DMS153 (cell line): Measurements from ENCODE around the gene DCAF7.

Source experiments
- DNase-seq: peaks from one replicate; lab custom pipeline; 2025; lab: John Stamatoyannopoulos, UW

DCAF7 gene

GRCh38 chr17:63525190-63525946 is 24.9 kb upstream of the DCAF7 start:
- DNase-seq = no peak

- DNase-seq = no peak
These were observed 23.4 kb upstream of the DCAF7 start for GRCh38 chr17:63526861-63527260.

GRCh38 chr17:63528183-63528582 is 22.1 kb upstream of the DCAF7 start:
- DNase-seq = no peak

- DNase-seq = no peak
These were observed 20.3 kb upstream of the DCAF7 start for GRCh38 chr17:63529711-63530556.

GRCh38 chr17:63530557-63531021 is 19.7 kb upstream of the DCAF7 start:
- no peak for DNase-seq

GRCh38 chr17:63531022-63531965 is 19.0 kb upstream of the DCAF7 start:
- DNase-seq = peak; percentile 31

GRCh38 chr17:63533433-63534077 is 16.7 kb upstream of the DCAF7 start:
- no peak for DNase-seq

GRCh38 chr17:63534078-63534570 is 16.2 kb upstream of the DCAF7 start:
- no peak for DNase-seq

GRCh38 chr17:63534816-63535455 is 15.3 kb upstream of the DCAF7 start:
- no peak for DNase-seq

- DNase-seq = no peak
These were observed 14.6 kb upstream of the DCAF7 start for GRCh38 chr17:63535640-63536039.

GRCh38 chr17:63537001-63537400 is 13.3 kb upstream of the DCAF7 start:
- DNase-seq = no peak

GRCh38 chr17:63537991-63538692 is 12.1 kb upstream of the DCAF7 start:
- DNase-seq = no peak

- no peak for DNase-seq
These were observed 11.3 kb upstream of the DCAF7 start for GRCh38 chr17:63538693-63539595.

- DNase-seq = no peak
These were observed 9.7 kb upstream of the DCAF7 start for GRCh38 chr17:63540590-63540989.

GRCh38 chr17:63542218-63542545 is 8.1 kb upstream of the DCAF7 start:
- DNase-seq = no peak

- DNase-seq = no peak
These were observed 7.1 kb upstream of the DCAF7 start for GRCh38 chr17:63542942-63543821.

GRCh38 chr17:63543822-63544420 is 6.4 kb upstream of the DCAF7 start:
- DNase-seq = no peak
